B cell (primary cell): ENCODE measurements around the gene ING3. TPM values are rescaled to one million over a fixed set of nuclear protein-coding genes. Genes with fewer than 3 reads are reported as not detected.
A peak's percentile ranks its signal among the peaks of the same experiment; 100 is the strongest.

Experiments used
- ATAC-seq: fragments of 200-7000 bp; cut with Tn5 transposase; one replicate; pipeline ENCODE4 v1.10.0; 2021; ENCODE audit warnings: low read depth, mild to moderate bottlenecking, moderate number of reproducible peaks, moderate library complexity
- CTCF ChIA-PET: fragments of 350-600 bp; sonication (Branson Sonifier 250); formaldehyde crosslinking; loops from one replicate; lab custom pipeline; 2021; ENCODE audit warnings: antibody characterized with exemption, inconsistent platforms; lab: Charles Lee
- POLR2A ChIA-PET: fragments of 350-600 bp; sonication (Branson Sonifier 250); formaldehyde crosslinking; loops from one replicate; lab custom pipeline; 2021; ENCODE audit warnings: antibody characterized with exemption; lab: Charles Lee
- DNase-seq: peaks from one replicate; pipeline ENCODE4 v3.0.0; 2013
- H2AFZ ChIP-seq: 2 replicates; pipeline ENCODE4 v1.6.1; 2012; ENCODE audit warnings: mild to moderate bottlenecking, low read depth, low read length; ENCODE audit not compliant: insufficient read depth, poor library complexity, severe bottlenecking
- H3K27ac ChIP-seq, 2 donors: 1 replicate in 1 of 2; 2 replicates in 1 of 2; pipeline ENCODE4 v1.5.1; 2012 to 2013; ENCODE audit warnings: low read length in 2 of 2, mild to moderate bottlenecking in 2 of 2, moderate library complexity in 1 of 2
- H3K27me3 ChIP-seq, 4 experiments: fragments of 200-600 bp in 1 of 4; sonication (generic) in 1 of 4; replicated peaks in 1 of 4; 1 replicate in 2 of 4; 2 replicates in 2 of 4; pipeline versions ENCODE4 v1.6.1 to v1.7.0; 2013 to 2016; ENCODE audit warnings: low read length in 3 of 4, mild to moderate bottlenecking in 2 of 4, mixed read lengths in 1 of 4, moderate library complexity in 1 of 4; ENCODE audit not compliant: insufficient read depth in 4 of 4, control insufficient read depth in 3 of 4; ENCODE audit errors: control extremely low read depth in 1 of 4
- H3K36me3 ChIP-seq, 2 experiments: replicated peaks in 1 of 2; 1 replicate in 1 of 2; 2 replicates in 1 of 2; pipeline versions ENCODE4 v1.6.1 to v1.7.1; 2013; ENCODE audit warnings: low read length in 1 of 2; ENCODE audit not compliant: insufficient read depth in 2 of 2, control insufficient read depth in 1 of 2; ENCODE audit errors: control extremely low read depth in 1 of 2, extremely low read depth in 1 of 2
- H3K4me1 ChIP-seq, 2 donors: fragments of 200-600 bp in 1 of 2; sonication (generic) in 1 of 2; 1 replicate in 1 of 2; 2 replicates in 1 of 2; pipeline versions ENCODE4 v1.5.1 to v1.6.1; 2013 to 2017; ENCODE audit warnings: low read length in 2 of 2; ENCODE audit not compliant: control insufficient read depth in 2 of 2, insufficient read depth in 2 of 2
- H3K4me2 ChIP-seq: replicated peaks from 2 replicates; pipeline ENCODE3; 2012; ENCODE audit warnings: mild to moderate bottlenecking, low read depth, low read length; ENCODE audit not compliant: poor library complexity, severe bottlenecking
- H3K4me3 ChIP-seq, 5 experiments: fragments of 200-600 bp in 1 of 5; sonication (generic) in 1 of 5; 1 replicate in 3 of 5; 2 replicates in 2 of 5; pipeline versions ENCODE4 v1.5.1 to v1.7.0; 2011 to 2016; ENCODE audit warnings: low read length in 4 of 5, mild to moderate bottlenecking in 4 of 5, low read depth in 2 of 5, control low read depth in 1 of 5, moderate library complexity in 1 of 5; ENCODE audit not compliant: insufficient read depth in 1 of 5; ENCODE audit errors: control extremely low read depth in 1 of 5, extremely low read depth in 1 of 5
- H3K79me2 ChIP-seq: fragments of 200-600 bp; sonication (generic); one replicate; pipeline ENCODE4 v1.6.0; 2016; ENCODE audit warnings: low read length; ENCODE audit not compliant: control insufficient read depth, insufficient read depth
- H3K9ac ChIP-seq: fragments of 200-600 bp; sonication (generic); 2 replicates; pipeline ENCODE4 v1.6.1; 2017; ENCODE audit warnings: mild to moderate bottlenecking, low read length, moderate library complexity
- H3K9me3 ChIP-seq, 3 donors: one replicate each; pipeline versions ENCODE4 v1.6.1 to v1.7.1; 2013; ENCODE audit warnings: low read length in 2 of 3; ENCODE audit not compliant: control insufficient read depth in 2 of 3, insufficient read depth in 1 of 3; ENCODE audit errors: control extremely low read depth in 1 of 3
- H4K20me1 ChIP-seq: 2 replicates; pipeline ENCODE4 v1.6.0; 2012; ENCODE audit warnings: mild to moderate bottlenecking, low read length; ENCODE audit not compliant: insufficient read depth, control insufficient read depth, poor library complexity, severe bottlenecking
- H3K27ac Mint-ChIP-seq: one replicate; pipeline ENCODE4 v1.8.0; 2021; ENCODE audit warnings: mixed read lengths
- H3K27me3 Mint-ChIP-seq: one replicate; pipeline ENCODE4 v1.8.0; 2021; ENCODE audit warnings: mixed read lengths
- H3K4me1 Mint-ChIP-seq: one replicate; pipeline ENCODE4 v1.8.0; 2021; ENCODE audit warnings: mixed read lengths
- H3K4me3 Mint-ChIP-seq: one replicate; pipeline ENCODE4 v1.8.0; 2021; ENCODE audit warnings: mixed read lengths
- H3K9me3 Mint-ChIP-seq: one replicate; pipeline ENCODE4 v1.8.0; 2022; ENCODE audit warnings: mixed read lengths; ENCODE audit not compliant: insufficient read depth
- CTCF ChIP-seq: fragments of 200-600 bp; IDR thresholded peaks from one replicate; pipeline ENCODE4 v1.8.0; 2022; ENCODE audit warnings: antibody characterized with exemption, mild to moderate bottlenecking
- EZH2 ChIP-seq: IDR thresholded peaks from 2 replicates; pipeline ENCODE4 v1.6.1; 2012; ENCODE audit warnings: borderline replicate concordance, low read depth, mild to moderate bottlenecking, moderate library complexity, low read length; ENCODE audit not compliant: insufficient read depth, poor library complexity, severe bottlenecking
- WGBS: methylation state at CpG from one replicate; pipeline ENCODE4 v1.1.5; 2013; ENCODE audit warnings: missing lambda C conversion rate; ENCODE audit not compliant: insufficient coverage; 5-methylcytosine and 5-hydroxymethylcytosine counted together
- intact Hi-C: fragments of 100-400 bp; cut with micrococcal nuclease; formaldehyde crosslinking; loops from one replicate; pipeline ENCODE4 v1.10.0; 2022
- polyA plus RNA-seq: library from polyadenylated mRNA; depleted of rRNA; stranded (reverse); fragments of >200 nt; gene quantifications from 2 replicates; pipeline ENCODE4 v1.2.3, GENCODE V29; 2012
- total RNA-seq, 2 donors: library from RNA; stranded (reverse); fragments of 120-200 nt in 1 of 2; gene quantifications; 1 replicate in 1 of 2; 2 replicates in 1 of 2; pipeline versions ENCODE4 v1.2.3 to v1.2.4, GENCODE V29; 2013 to 2022

The ING3 gene
- total and polyA plus RNA-seq, 2 donors (not counting 1 experiment from before 2014, with no cell fraction given) = 29.5 to 38.0 TPM

DNA sequence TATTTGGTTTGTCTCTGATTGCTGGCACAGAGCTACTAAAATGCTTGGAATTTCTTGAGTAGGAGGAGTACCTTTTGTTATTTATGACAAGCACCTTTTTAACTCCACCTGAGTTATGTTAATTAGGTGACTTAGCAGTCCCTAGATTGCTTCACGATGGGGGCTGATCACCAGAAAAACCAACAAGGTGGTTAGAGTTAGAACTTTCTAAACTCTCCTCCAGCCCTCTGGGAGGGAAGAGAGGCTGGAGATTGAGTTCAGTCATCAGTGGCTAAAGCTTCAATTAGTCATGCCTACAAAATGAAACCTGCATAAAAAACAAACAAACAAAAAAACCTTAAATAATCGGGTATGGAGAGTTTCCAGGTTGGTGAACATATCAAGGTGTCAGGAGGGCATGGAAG lies 23.6 kb upstream of the ING3 start:
- Histone ChIP-seq H3K9ac (no peak overlapping the region), H3K4me2 (no peak overlapping the region), H3K4me1 (peaks cover 6 to 8% of the 10 kb centered on the region in 2 donors), H3K36me3 (no peaks in the 10 kb centered on the region), H4K20me1 (no peaks in the 10 kb centered on the region), H2AFZ (no peak overlapping the region), H3K9me3 (no peaks in the 10 kb centered on the region), H3K4me3 (no peak overlapping the region), H3K79me2 (no peaks in the 10 kb centered on the region), H3K27ac (no peak overlapping the region), H3K27me3 (peaks cover 0 to 5% (median 0%) of the 10 kb centered on the region in 4 experiments)
- DNase-seq (no peak), ATAC-seq (no peak)
- WGBS = no CpG with 5 or more reads among the region's 2 CpGs
- ChIA-PET POLR2A (no interaction called here), CTCF (interaction anchor here (1.0 kb wide), 1 partner anchor 10 kb away, joined by 3 read pairs; no protein-coding TSS in a partner anchor)
- H3K27me3 Mint-ChIP-seq = peaks cover 32% of the 10 kb centered on the region
- TF ChIP-seq EZH2 (no peak), CTCF (no peak)
- H3K27ac Mint-ChIP-seq = no peak overlapping the region
- peaks cover 12% of the 10 kb centered on the region for H3K4me1 Mint-ChIP-seq
- intact Hi-C loops = no loop called here
- no peaks in the 10 kb centered on the region for H3K9me3 Mint-ChIP-seq
- H3K4me3 Mint-ChIP-seq = no peak overlapping the region

DNA sequence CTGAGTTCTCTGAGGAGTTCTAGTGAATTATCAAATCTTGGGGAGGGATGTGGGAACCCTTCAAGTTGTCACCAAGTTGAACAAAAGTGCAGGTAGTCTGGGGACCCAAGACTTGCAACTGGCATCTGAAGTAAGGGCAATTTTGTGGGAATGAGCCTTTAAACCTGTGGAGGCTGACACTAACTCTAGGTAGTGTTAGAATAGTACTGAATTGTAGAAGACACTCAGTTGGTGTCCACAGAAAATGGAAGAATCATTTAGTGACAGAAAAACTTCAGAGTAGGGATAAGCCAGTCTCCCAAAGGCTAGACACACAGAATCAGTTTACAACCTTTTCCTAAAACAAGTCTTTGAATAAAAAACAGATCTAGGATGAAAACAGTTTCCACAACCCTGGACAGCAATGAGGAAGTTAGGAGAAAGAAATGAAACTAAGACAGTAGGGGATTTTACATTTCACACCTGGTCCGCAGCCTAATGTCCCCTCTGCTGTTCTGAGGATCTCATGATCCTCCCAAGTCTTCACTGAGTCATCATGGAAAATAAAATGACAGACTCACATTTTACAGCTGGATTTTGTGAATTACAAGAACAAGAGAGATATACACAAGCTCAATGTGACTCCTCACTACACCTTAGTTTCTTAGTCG lies 23.0 kb upstream of the ING3 start:
- Histone ChIP-seq H3K27ac (no peak overlapping the region), H3K4me2 (no peak overlapping the region), H3K9ac (no peak overlapping the region), H3K36me3 (no peaks in the 10 kb centered on the region), H3K4me1 (peaks cover 6 to 8% of the 10 kb centered on the region in 2 donors), H3K27me3 (peaks cover 0 to 5% (median 0%) of the 10 kb centered on the region in 4 experiments), H2AFZ (no peak overlapping the region), H3K9me3 (no peaks in the 10 kb centered on the region), H4K20me1 (no peaks in the 10 kb centered on the region), H3K4me3 (no peak overlapping the region), H3K79me2 (no peaks in the 10 kb centered on the region)
- CTCF ChIA-PET = interaction anchor here (1.0 kb wide), 1 partner anchor 135 kb away, joined by 3 read pairs; no protein-coding TSS in a partner anchor
- Mint-ChIP-seq H3K4me1 (peaks cover 12% of the 10 kb centered on the region), H3K4me3 (peak overlapping the region; percentile 13), H3K9me3 (no peaks in the 10 kb centered on the region), H3K27me3 (peaks cover 30% of the 10 kb centered on the region), H3K27ac (no peak overlapping the region)
- DNase-seq = peak; percentile 51
- no CpG with 5 or more reads among the region's 2 CpGs for WGBS
- TF ChIP-seq CTCF = no peak
- no peak for TF ChIP-seq EZH2
- intact Hi-C loops = no loop called here
- POLR2A ChIA-PET = no interaction called here
- ATAC-seq = peak; percentile 39
